ENCODE measurements around the gene IPO7. TPM values are rescaled to one million over a fixed set of nuclear protein-coding genes. Genes with fewer than 3 reads are reported as not detected.

The IPO7 gene
- total and polyA plus RNA-seq, 2 of the 13 experiments (the other 11 are each of a cell fraction or from before 2014, with no cell fraction given): 59.4 to 98.4 TPM

DNA sequence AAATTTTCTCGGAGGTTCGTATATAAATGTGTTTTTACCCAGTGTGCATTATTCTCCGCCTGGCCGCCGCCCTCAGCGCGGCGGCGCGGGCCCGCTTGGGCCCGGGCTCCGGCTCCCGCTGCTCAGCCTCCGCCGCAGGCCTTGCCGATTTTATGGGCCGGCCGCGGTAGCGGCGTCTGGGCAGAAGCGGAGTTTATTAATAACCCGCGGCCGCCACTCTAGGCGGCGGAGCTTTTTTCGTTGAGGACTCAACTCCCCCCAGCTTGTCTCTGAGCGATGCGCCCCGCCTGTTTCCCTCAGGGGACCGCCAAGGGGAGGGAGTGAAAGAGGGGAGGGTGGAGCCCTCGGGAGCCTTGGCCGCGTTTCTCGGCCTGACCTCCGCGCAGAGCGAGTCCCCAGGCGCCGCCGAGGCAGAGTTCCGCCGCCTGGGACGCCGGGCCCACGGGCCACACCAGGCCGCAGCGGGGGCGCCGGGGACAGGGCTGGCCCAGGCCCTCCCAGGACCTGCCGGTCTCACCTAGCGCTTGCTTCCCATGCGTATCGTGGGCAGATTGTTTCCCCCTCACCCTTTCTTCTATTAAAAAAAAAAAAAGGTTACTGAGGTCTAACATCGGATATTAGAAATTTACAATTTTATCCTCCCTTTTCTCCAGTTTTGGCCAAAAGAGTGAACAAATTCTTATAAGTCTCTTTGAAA, 76.8 kb downstream of the IPO7 start (continued):
- TF ChIP-seq, protein P1, sequence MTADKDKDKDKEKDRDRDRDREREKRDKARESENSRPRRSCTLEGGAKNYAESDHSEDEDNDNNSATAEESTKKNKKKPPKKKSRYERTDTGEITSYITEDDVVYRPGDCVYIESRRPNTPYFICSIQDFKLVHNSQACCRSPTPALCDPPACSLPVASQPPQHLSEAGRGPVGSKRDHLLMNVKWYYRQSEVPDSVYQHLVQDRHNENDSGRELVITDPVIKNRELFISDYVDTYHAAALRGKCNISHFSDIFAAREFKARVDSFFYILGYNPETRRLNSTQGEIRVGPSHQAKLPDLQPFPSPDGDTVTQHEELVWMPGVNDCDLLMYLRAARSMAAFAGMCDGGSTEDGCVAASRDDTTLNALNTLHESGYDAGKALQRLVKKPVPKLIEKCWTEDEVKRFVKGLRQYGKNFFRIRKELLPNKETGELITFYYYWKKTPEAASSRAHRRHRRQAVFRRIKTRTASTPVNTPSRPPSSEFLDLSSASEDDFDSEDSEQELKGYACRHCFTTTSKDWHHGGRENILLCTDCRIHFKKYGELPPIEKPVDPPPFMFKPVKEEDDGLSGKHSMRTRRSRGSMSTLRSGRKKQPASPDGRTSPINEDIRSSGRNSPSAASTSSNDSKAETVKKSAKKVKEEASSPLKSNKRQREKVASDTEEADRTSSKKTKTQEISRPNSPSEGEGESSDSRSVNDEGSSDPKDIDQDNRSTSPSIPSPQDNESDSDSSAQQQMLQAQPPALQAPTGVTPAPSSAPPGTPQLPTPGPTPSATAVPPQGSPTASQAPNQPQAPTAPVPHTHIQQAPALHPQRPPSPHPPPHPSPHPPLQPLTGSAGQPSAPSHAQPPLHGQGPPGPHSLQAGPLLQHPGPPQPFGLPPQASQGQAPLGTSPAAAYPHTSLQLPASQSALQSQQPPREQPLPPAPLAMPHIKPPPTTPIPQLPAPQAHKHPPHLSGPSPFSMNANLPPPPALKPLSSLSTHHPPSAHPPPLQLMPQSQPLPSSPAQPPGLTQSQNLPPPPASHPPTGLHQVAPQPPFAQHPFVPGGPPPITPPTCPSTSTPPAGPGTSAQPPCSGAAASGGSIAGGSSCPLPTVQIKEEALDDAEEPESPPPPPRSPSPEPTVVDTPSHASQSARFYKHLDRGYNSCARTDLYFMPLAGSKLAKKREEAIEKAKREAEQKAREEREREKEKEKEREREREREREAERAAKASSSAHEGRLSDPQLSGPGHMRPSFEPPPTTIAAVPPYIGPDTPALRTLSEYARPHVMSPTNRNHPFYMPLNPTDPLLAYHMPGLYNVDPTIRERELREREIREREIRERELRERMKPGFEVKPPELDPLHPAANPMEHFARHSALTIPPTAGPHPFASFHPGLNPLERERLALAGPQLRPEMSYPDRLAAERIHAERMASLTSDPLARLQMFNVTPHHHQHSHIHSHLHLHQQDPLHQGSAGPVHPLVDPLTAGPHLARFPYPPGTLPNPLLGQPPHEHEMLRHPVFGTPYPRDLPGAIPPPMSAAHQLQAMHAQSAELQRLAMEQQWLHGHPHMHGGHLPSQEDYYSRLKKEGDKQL (CRISPR knock-in tag; IDR thresholded peaks at IDR 0.05; ENCODE audit: low read depth): peak; percentile 30; the same call in 1 of the 2 replicates
- no peak for TF ChIP-seq RBM22 (optimal IDR thresholded peaks at IDR 0.05; ENCODE audit: low read length)
- TF ChIP-seq ZNF225 (CRISPR knock-in tag; IDR thresholded peaks at IDR 0.05): 0 out of 2 replicates have a peak, but pooled peaks have one; percentile 54
- no peak for TF ChIP-seq ZNF691 (CRISPR knock-in tag; IDR thresholded peaks at IDR 0.05; ENCODE audit: borderline replicate concordance, low read depth)
- TF ChIP-seq ZKSCAN8 (CRISPR knock-in tag; IDR thresholded peaks at IDR 0.05; ENCODE audit: borderline replicate concordance): no peak
- TF ChIP-seq ZNF816 (CRISPR knock-in tag; IDR thresholded peaks at IDR 0.05; ENCODE audit: borderline replicate concordance): peak; percentile 4; the same call in 1 of the 2 replicates
- no peak for TF ChIP-seq ZNF17 (CRISPR knock-in tag; IDR thresholded peaks at IDR 0.05)
- TF ChIP-seq HDAC6 (IDR thresholded peaks at IDR 0.05; ENCODE audit: low read depth, low read length): no peak
- peak; percentile 35 for TF ChIP-seq MED8 (CRISPR knock-in tag; IDR thresholded peaks at IDR 0.05; ENCODE audit: insufficient replicate concordance)
- TF ChIP-seq, protein P2, sequence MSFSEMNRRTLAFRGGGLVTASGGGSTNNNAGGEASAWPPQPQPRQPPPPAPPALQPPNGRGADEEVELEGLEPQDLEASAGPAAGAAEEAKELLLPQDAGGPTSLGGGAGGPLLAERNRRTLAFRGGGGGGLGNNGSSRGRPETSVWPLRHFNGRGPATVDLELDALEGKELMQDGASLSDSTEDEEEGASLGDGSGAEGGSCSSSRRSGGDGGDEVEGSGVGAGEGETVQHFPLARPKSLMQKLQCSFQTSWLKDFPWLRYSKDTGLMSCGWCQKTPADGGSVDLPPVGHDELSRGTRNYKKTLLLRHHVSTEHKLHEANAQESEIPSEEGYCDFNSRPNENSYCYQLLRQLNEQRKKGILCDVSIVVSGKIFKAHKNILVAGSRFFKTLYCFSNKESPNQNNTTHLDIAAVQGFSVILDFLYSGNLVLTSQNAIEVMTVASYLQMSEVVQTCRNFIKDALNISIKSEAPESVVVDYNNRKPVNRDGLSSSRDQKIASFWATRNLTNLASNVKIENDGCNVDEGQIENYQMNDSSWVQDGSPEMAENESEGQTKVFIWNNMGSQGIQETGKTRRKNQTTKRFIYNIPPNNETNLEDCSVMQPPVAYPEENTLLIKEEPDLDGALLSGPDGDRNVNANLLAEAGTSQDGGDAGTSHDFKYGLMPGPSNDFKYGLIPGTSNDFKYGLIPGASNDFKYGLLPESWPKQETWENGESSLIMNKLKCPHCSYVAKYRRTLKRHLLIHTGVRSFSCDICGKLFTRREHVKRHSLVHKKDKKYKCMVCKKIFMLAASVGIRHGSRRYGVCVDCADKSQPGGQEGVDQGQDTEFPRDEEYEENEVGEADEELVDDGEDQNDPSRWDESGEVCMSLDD (CRISPR knock-in tag; IDR thresholded peaks at IDR 0.05; ENCODE audit: borderline replicate concordance): no peak
- 0 out of 2 replicates have a peak, but pooled peaks have one; percentile 45 for TF ChIP-seq ZSCAN25 (CRISPR knock-in tag; IDR thresholded peaks at IDR 0.05)
- TF ChIP-seq ZFY (CRISPR knock-in tag; IDR thresholded peaks at IDR 0.05): peak; percentile 98
- no peak for TF ChIP-seq SAFB2 (CRISPR knock-in tag; IDR thresholded peaks at IDR 0.05; ENCODE audit: borderline replicate concordance, low read depth)
- TF ChIP-seq MEF2D (CRISPR knock-in tag; IDR thresholded peaks at IDR 0.05): no peak
- TF ChIP-seq ISX (CRISPR knock-in tag; conservative IDR thresholded peaks at IDR 0.05): no peak; the same call in 1 of the 2 replicates
- TF ChIP-seq TARDBP (CRISPR knock-in tag; IDR thresholded peaks at IDR 0.05): no peak
- no peak for TF ChIP-seq REL (CRISPR knock-in tag; conservative IDR thresholded peaks at IDR 0.05)
- TF ChIP-seq ZBTB3 (CRISPR knock-in tag; IDR thresholded peaks at IDR 0.05; ENCODE audit: borderline replicate concordance, low read depth): no peak
- no peak for TF ChIP-seq ZNF605 (CRISPR knock-in tag; IDR thresholded peaks at IDR 0.05)
- TF ChIP-seq RFXAP (CRISPR knock-in tag; IDR thresholded peaks at IDR 0.05; ENCODE audit: borderline replicate concordance): no peak
- TF ChIP-seq ZNF224 (CRISPR knock-in tag; IDR thresholded peaks at IDR 0.05): no peak
- no peak for TF ChIP-seq ZNF24 (IDR thresholded peaks at IDR 0.05)

Measured in HepG2 (cell line).